Iris pigment epithelial cell (primary cell): ENCODE data around the gene ZNF207.
"Not testable (repeated sequence)": the region's sequence is repeated elsewhere in the genome, so short reads cannot be mapped to it uniquely, and the experiment has no call there.

ENCODE experiments used
- DNase-seq: peaks from one replicate; pipeline ENCODE4 v3.0.0-alpha.2; 2011; ENCODE audit warnings: low read depth

Gene ZNF207

GRCh38 chr17:32349854-32350665, at the start of gene ZNF207:
Gene ZNF207 (plus strand): TSS chr17:32350157. CDS start chr17:32350286, 129 bp downstream.
- peak; percentile 97 for DNase-seq

DNA sequence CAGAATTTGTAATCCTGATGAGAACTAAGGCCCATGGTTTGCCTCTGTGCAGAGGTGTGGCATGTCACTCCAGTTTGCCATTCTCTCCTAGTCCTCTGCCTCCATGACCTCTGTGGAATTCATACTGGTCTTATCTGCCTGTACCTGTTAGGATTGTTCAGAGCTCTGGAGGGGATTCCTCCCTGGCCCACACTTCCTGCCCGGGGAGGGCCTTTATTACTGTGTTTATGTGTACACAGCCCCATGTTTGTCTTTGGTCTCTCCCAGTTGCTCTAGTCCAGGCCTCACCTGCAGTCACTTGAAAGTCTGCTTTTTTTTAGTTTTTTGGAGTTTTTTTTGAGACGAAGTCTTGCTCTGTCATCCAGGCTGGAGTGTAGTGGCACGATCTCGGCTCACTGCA, 47.9 kb upstream of the ZNF207 start:
- DNase-seq, result no peak

DNA sequence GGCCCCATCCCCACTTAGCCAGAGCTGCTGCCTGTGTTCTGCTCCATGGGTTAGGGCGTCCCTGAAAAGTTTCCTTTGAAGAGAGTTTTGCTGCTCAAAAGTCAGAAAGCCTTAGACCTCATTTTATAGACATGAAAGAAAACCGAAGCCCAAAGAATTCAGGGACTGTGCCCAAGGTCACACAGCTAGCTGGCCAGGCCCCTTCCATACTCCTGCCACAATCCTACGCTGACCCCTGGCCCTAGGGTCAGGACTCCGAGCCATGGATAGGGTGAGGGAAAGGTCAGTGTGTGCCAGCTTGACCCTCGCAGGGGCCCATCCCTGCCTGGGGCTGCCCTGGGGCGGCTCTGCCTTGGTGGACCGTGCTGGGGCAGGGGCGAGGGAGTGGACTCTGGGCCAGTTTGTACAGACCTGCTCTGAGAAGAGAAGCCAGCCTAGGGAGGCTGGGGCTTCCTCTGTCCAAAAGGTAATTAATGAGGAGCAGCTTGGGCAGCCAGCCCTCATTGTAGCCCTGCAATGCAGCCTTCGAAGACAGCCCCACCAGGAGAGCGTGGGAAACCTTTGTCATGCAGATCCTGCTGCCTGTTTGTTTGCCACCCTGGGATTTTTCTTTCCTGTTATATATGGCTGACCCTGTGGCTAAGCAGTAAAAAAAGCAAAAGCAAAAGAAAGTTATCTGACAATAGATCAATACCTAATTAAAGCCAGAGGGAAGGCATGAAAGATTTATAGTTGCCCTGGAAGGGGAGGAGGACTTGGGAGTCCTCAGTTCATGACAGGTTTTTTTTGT, 46.9 kb upstream of the ZNF207 start:
- no peak for DNase-seq

DNA sequence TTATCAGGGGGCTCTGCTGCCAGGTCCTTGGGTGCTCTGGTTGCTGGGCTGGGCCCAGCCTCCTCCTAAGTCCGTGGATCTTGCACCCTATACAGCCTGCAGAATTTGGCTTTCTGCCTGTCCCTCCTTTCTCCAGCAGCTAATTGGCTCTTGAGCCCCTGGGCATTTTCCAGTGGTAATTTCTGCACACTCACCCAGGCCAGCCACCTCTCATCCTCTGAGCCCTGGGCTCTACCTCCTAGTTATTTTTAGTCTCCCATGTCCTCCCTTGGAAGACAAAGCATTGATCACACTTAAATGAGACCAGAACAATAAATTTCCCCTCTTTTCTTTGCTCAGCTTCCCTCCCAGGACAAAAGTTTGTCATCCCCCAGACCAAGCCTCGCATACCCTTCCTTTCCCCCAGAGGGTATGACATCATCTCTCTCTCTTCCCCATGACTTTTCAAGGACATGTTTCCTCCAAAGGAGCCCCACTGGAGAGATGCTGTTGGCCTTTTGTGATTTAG, 46.1 kb upstream of the ZNF207 start:
- no peak for DNase-seq

DNA sequence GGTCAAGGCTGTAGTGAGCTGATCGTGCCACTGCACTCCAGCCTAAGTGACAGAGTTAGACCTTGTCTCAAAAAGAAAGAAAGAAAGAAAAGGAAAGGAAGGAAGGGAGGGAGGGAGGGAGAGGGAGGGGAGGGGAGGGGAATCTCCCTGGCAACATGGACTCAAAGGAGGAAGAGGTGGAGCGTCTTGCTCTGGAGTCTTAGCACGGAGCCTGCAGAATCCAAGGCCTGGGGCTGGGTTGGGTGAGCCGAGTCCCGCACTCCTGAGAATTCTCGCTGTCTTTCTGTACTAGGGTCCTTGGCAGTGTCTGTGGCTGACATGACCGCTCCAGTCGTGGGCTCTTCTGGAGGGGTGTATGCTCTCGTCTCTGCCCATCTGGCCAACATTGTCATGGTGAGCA, 44.9 kb upstream of the ZNF207 start:
- no peak for DNase-seq

DNA sequence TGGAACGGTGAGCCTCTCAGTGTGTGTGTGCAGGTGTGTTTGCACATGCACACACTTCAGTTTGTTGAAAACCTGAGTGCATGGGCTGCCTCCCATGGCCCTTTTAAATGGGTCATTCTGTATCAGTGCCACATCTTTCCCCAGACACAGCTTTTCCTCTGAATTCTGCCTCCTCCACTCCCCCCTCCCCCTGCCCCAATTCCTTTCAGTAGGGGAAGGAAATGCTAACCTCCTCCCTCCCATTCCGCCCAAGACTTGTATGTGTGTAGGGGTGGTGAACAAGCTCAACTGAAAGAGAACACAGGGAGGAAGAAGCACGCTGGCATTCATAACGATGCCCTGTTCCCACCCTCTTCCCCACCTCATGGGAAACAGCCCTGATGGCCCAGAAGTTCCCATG, 42.3 kb upstream of the ZNF207 start:
- DNase-seq, result no peak

DNA sequence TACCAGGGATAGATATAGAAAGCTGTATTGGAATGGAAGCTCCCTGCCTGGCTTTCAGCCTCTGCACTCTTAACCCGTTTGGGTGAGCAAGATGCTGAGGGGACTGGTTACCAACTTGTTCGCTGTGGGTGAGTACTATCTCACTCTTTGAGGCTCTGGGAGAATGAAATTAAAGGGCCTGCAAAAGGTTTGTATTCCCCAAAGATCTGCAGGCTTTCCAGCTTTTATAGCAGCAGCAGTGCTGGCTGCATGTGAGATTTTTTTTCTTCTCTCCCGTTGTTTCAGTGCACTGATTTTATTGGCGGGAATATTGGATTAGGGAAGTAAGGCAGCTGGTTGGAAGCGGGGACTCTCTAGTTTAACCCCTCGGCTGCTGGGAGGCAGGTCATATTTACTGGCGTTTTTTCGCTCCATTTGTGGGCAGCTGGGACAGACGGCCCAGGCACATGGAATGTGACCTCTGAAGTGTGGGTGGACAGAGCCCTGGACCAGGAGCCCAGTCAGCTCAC, 38.9 kb upstream of the ZNF207 start:
- peak; percentile 9 for DNase-seq

DNA sequence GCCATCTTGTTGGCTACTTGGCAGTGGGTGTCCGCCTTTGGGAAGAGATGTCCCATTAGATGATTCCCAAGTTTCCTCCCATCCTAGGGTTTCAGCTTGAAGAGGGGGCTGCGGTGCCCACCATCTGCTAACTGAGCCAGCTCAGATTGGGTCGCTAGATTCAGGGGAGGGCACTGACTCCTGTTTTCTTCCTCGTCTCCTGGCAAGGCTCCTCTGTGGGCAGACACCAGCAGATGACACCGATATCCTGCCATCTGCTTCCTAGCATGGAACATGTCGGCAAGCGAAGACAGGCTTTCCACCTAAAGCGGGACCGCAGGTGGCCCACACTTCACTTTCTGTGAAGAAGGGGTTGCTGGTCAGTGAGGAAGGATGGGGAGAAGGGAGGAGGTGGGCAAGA, 35.3 kb upstream of the ZNF207 start:
- DNase-seq, result no peak

GRCh38 chr17:32315171-32315570, 34.8 kb upstream of the ZNF207 start:
- no peak for DNase-seq

DNA sequence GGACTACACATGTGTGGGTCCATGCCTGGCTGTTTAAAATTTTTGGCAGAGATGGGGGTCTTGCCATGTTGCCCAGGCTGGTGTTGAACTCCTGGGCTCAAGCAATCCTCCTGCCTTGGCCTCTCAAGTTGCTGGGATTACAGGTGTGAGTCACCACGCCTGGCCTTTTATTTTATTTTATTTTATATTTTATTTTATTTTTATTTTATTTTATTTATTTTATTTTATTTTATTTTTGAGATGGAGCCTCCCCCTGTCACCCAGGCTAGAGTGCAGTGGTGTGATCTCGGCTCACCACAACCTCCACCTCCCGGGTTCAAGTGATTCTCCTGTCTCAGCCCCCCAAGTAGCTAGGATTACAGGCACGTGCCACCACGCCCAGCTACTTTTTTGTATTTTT, 33.3 kb upstream of the ZNF207 start:
- DNase-seq, result not testable (repeated sequence)

DNA sequence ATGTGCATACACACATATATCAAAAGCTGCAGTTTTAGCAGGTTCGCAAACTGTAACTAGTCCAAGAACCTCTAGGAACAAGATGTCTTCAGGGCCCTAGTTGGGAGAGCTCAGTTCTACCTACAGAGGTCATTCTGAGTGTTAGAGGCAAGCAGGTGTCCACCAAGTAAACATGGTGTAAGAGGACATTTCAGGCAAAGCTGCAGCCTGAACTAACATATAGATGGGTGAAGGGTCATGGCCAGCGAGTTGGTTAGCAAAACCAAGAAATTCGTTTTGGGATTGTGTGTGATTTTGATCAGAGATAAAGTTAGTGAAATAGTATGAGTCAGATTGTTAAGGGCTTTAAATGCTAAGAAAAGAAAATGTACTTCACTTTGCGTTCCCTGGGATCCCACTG, 32.6 kb upstream of the ZNF207 start:
- DNase-seq, result no peak

- DNase-seq, result no peak
Observed at GRCh38 chr17:32318071-32318470, 31.9 kb upstream of the ZNF207 start.

DNA sequence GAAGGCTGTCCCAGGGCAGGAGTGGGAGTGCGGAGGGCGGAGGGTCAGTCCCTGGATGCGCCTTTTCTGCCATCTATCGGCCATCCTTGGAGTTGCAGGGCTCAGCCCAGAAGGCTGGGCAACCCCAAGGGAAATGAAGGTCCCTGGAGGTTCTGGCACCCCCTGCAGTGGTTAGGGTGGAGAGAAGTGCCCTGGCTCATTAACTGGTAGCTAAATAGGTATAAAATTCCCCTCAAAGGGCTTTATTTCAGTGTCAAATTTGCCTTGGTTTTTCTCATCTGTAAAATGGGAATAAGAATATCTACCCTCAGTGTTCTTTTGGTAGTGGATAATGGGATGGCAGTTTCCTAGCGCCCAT, 30.4 kb upstream of the ZNF207 start:
- DNase-seq, result peak; percentile 33

- DNase-seq, result not testable (repeated sequence)
Observed at GRCh38 chr17:32320080-32320479, 29.9 kb upstream of the ZNF207 start.

DNA sequence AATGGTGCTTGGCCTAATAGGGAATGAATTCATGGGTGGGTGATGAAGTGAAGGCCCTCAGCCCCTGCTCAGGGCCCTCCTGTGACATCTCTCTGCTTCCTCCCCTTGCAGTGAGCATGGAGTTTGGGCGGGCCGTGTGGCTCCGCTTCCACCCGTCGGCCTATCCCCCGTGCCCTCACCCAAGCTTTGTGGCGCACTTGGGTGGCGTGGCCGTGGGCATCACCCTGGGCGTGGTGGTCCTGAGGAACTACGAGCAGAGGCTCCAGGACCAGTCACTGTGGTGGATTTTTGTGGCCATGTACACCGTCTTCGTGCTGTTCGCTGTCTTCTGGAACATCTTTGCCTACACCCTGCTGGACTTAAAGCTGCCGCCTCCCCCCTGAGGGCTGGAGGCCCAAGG, 29.1 kb upstream of the ZNF207 start:
- no peak for DNase-seq

GRCh38 chr17:32323046-32323445, 26.9 kb upstream of the ZNF207 start:
- no peak for DNase-seq

GRCh38 chr17:32323811-32324491, 26.0 kb upstream of the ZNF207 start:
- DNase-seq, result peak; percentile 52

GRCh38 chr17:32327911-32328310, 22.0 kb upstream of the ZNF207 start:
- no peak for DNase-seq

DNA sequence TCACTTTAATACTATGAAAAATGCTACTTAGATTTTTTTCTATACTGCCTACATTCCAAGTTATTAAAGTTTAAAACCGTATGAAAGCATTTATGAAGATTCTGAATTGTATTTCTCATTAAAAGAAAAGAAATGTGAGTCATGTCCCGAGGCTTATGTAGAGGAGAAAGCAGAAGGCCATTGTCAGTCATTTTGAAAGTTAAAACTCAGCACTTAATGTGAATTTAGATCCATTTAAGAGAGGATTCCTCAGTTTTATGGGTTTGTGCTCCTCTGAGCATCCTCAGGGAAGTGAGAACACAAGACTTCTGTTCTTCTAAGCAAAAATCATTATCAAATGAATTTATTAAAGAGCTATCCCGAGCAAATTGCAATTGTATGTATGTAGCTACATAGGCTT, 19.8 kb upstream of the ZNF207 start:
- DNase-seq, result no peak

GRCh38 chr17:32331243-32332040, 18.5 kb upstream of the ZNF207 start:
- DNase-seq, result peak; percentile 37

DNA sequence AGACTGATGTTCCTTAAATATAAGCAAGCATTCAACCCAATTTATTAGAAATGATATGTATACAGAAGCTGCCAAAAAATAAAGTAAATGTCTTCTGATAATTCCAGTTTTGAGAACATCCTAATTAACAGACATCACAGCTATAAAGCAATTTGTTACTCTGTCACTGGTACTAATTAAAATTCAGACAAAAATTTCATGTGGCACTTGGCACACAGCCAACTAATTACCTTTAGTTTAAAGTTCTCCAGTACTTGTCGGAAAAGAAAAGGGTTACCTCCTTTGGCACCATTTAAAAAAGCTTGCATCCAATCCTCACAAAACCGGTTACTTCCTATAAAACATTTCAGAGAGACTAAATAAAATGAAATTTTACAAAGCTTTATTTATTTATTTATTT, 16.8 kb upstream of the ZNF207 start:
- no peak for DNase-seq

GRCh38 chr17:32335046-32335445, 14.9 kb upstream of the ZNF207 start:
- peak; percentile 54 for DNase-seq
